Measurements from ENCODE around the gene TJP2.

The TJP2 gene

GRCh38 chr9:69319324-69320025 is 145.4 kb downstream of the TJP2 start:
- Histone ChIP-seq H3K9me3 (no peaks in the 10 kb centered on the region), H3K4me3 (no peak overlapping the region), H3K27me3 (no peaks in the 10 kb centered on the region), H3K4me1 (no peaks in the 10 kb centered on the region), H3K36me3 (no peaks in the 10 kb centered on the region), H3K27ac (no peak overlapping the region)
- no peak for TF ChIP-seq CTCF (IDR thresholded peaks at IDR 0.05)
- no peak for DNase-seq
- intact Hi-C loops (cut with DNase I; ENCODE audit: low total_unique reads): no loop called here

GRCh38 chr9:69322256-69322655 is 148.2 kb downstream of the TJP2 start:
- DNase-seq: no peak
- intact Hi-C loops (cut with DNase I; ENCODE audit: low total_unique reads): no loop called here
- H3K4me1 ChIP-seq: peaks cover 0 to 12% (median 10%) of the 10 kb centered on the region in 4 donors
- H3K27ac ChIP-seq: no peak overlapping the region
- H3K36me3 ChIP-seq: no peaks in the 10 kb centered on the region
- no peak for TF ChIP-seq CTCF (IDR thresholded peaks at IDR 0.05)
- H3K4me3 ChIP-seq: no peak overlapping the region
- H3K9me3 ChIP-seq: no peaks in the 10 kb centered on the region
- no peaks in the 10 kb centered on the region for H3K27me3 ChIP-seq

GRCh38 chr9:69323861-69324260 is 149.8 kb downstream of the TJP2 start:
- Histone ChIP-seq H3K27ac (no peak overlapping the region), H3K9me3 (no peaks in the 10 kb centered on the region), H3K4me1 (peaks cover 0 to 12% (median 10%) of the 10 kb centered on the region in 4 donors), H3K27me3 (no peaks in the 10 kb centered on the region), H3K36me3 (no peaks in the 10 kb centered on the region), H3K4me3 (peak overlapping the region in 1 of 2 donors; percentile 82)
- DNase-seq: no peak
- TF ChIP-seq CTCF (IDR thresholded peaks at IDR 0.05): no peak
- intact Hi-C loops (cut with DNase I; ENCODE audit: low total_unique reads): no loop called here

Measured in tibial artery (tissue), 4 donors.